Left cardiac atrium (tissue), 4 donors: ENCODE results near the gene NBR1. TPM values are rescaled to one million over a fixed set of nuclear protein-coding genes. Genes with fewer than 3 reads are reported as not detected.
"Not testable (repeated sequence)": the region's sequence is repeated elsewhere in the genome, so short reads cannot be mapped to it uniquely, and the experiment has no call there.

Source experiments
- ATAC-seq, 2 donors: fragments of 200-7000 bp; cut with Tn5 transposase; one replicate each; pipeline ENCODE4 v1.9.1; 2020; ENCODE audit warnings: mild to moderate bottlenecking in 2 of 2, moderate library complexity in 2 of 2
- DNase-seq: peaks from one replicate; pipeline ENCODE4 v3.0.0-alpha.2; 2020
- intact Hi-C, 2 donors: fragments of 100-400 bp; cut with DNase I; formaldehyde crosslinking; loops; one replicate each; pipeline versions ENCODE4 v1.14.1 to v1.15.1; 2022 to 2023
- total RNA-seq, 2 donors: library from RNA; stranded (reverse); fragmentation: NEBNext Ultra II Directional; extraction: Animal tissue kit (Norgen Biotek cat#: 25700); gene quantifications; one replicate each; pipeline ENCODE4 v1.2.1, GENCODE V29; 2021
- donor health status: DM: no; HTN: yes; CAD: no.
- donor health status: DM: no; HTN: yes; CAD: no; lungs with severe emphysema.
- donor health status: DM: yes; HTN: yes; CAD: no.
- donor health status: Dilated cardiomyopathy.

NBR1 gene
- total RNA-seq, 2 donors from 2014 or later, result 71.9 to 87.2 TPM

DNA sequence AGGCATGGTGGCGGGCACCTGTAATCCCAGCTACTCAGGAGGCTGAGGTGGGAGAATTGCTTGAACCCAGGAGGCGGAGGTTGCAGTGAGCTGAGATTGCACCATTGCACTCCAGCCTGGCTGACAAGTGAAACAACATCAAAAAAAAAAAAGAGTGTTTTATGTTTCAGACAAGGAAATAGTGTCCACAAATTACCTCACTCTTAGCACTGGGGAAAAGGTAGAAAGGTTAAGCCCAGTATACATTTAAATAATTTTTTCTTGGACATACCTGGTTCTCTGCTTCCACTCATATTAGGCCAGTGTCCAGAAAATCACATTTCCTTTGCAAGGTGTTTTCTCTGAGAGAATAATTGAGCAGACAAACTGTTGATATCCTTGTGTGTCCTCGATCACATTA lies 32.0 kb downstream of the NBR1 start:
- intact Hi-C loops, ATAC-seq, DNase-seq: not testable (repeated sequence)

DNA sequence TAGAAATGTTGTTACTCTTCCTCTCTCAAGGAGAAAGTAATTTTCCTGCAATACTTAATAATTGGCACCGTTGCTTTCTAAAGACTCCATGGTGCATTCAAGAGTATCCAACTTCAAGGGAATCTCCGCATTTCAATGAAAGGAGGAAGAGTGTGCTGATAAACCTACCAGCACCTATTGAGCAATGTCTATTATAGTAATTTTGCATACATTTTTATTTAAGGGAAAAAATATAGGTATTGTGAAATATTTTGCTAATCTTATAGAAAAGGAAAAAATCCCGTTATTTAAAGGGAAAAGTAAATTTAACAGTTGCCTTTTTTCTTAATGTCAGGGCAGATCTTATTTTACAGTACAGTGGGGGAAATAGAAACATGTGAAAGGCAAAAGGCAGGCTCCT lies 39.6 kb downstream of the NBR1 start:
- DNase-seq (no peak), ATAC-seq (no peak)
- intact Hi-C loops, result no loop called here

DNA sequence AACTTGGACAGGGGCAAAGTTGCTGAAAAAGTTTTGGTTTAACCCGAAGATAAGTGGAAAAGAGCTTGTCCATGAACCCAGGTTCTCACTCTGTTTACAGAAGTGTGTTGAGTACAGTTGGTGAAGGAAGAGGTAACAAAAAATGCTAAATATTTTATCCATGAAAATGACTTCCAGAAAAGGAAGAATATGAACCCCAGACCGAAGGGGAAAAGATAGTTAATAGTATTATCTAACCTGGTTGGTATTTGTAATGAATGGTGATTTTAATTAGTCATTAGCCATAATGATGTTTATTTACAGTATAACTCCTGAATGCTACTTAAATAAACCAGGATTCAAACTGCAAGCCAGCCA lies 40.1 kb downstream of the NBR1 start:
- intact Hi-C loops, result no loop called here
- no peak for DNase-seq
- no peak for ATAC-seq

DNA sequence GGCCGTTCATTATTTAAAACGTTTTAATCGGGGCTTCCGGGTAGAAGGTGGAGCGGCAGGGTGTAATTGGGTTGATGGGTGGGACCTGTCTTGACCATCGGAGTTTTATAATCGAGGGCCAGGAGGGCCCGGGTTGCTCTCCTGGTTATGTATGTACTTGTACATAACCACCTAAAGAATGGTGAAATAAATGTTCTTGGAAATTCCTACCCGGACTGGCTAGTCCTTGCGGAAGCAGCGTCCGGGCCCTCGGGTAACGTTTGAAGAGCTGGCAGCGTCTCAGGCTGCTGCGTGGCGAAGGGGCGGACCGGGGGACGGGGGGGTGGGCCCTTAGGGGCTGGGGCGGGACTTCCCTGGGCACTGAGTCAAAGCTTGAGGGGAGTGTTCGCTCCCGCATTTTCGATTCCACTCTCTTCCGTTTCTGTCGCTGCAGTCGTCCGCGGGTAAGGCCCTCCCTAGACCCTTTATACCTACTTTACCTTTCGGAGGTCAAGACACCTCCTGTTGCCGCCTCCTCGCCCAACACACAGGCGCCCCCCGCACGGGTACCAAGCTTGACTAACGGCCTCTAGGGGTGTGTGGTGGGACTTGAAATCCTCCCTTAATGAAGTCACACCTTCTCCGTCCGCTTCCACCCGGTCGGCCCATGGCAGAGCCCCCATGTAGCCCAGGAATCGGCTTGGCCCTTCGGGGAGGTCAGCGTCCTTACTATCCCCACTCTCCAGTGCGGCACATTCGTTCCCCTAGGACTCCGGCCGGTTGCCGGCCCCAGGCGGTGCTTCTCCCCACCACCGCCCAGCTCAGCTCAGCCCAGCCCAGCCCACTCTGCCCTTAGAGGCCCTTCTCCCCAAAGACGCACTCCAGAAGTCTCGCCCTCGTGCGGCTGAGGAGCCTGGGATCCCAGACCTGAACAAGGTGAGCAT lies 40.7 kb downstream of the NBR1 start, which contains the start of gene TMEM106A:
Gene TMEM106A (plus strand): TSS at position 396 of the 923 bp plus-strand sequence. CDS start 1,167 bp downstream, outside the sequence.
- ATAC-seq (peak; percentile 93 to 97), DNase-seq (peak; percentile 87)
- intact Hi-C loops, result no loop called here

DNA sequence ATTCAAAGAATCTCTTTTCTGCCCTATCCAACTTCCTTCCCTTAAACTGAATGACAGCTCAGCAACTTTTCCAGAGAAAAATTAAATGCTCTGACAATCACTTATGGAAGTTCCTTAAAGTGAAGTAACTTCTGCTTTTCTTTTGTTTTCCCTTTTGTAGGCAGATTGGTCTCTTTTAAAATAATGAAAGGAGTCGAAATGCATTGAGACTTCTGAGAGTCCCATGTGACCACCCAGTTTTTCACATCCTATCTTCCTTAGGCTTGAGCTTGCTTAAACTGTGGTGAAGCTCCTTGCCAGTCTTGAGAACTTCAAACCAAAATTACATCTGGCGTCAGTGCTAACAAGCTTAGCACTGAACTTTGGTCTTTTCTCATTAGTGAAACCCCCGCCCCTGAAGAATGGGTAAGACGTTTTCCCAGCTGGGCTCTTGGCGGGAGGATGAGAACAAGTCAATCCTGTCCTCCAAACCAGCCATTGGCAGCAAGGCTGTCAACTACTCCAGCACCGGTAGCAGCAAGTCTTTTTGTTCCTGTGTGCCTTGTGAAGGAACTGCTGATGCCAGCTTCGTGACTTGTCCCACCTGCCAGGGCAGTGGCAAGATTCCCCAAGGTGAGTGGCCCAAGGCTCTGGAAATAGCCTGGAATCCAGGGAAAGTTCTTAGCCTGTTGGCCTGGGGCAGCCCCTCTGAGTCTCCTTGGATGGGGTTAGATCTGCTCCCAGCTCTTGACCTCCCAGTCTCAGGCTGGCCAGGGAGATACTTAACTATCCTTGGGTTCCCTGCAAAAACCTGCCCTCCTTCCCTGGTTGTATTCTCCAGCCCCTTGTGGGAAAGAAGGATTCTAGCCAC lies 41.9 kb downstream of the NBR1 start:
- intact Hi-C loops, result no loop called here
- DNase-seq, result no peak

DNA sequence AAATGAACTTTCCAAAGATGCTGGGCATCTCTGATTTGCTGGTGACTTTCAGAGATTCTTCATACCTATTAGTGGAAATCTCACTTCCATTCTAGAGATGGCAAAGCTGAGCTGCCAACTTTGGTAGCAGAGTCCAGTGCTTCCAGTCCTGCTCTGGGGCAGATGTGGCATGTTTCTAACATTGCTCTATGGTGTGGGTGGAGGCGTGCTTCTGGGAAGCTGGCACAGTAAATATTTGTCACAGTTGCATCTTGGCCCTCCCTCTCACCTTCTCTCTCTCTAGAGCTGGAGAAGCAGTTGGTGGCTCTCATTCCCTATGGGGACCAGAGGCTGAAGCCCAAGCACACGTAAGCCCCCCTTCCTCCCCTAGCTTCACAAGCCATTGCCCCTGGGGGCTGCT lies 42.5 kb downstream of the NBR1 start:
- intact Hi-C loops, result no loop called here
- DNase-seq, result no peak
- ATAC-seq, result no peak

More for the DNA sequence above, 41.9 kb downstream of the NBR1 start:
- no peak for ATAC-seq

DNA sequence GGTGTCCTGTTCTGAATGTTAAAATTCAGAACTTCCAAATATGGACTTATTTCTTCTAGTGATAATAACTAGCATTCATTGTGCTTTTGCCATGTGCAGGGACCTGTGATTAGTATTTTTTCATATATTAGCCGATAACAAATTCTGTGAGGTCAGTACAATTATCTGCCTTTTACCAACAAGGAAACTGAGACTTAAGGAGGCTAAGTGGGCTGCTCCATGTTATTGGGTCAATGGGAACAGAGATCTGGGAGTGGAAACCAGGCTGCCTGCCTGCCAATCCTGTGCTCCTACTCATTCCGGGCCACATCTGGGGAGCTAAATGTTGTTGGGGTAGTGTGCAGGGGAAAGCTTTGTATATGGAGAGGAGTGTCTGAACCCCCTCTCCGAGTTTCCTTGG lies 44.3 kb downstream of the NBR1 start:
- intact Hi-C loops, result no loop called here
- ATAC-seq (no peak), DNase-seq (no peak)

DNA sequence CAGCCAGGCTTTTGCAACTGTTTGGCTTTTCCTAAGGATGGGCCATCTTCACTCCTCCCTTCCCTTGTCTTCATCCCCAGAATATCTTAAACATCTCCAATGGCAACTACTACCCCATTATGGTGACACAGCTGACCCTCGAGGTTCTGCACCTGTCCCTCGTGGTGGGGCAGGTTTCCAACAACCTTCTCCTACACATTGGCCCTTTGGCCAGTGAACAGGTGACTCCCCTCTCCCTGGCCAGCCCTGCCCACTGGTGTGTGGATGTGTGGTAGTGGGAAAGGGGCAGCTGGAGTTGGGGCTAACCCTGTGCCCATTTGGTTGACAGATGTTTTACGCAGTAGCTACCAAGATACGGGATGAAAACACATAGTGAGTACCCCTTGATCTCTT lies 45.4 kb downstream of the NBR1 start:
- DNase-seq, result no peak
- intact Hi-C loops, result no loop called here
- no peak for ATAC-seq

DNA sequence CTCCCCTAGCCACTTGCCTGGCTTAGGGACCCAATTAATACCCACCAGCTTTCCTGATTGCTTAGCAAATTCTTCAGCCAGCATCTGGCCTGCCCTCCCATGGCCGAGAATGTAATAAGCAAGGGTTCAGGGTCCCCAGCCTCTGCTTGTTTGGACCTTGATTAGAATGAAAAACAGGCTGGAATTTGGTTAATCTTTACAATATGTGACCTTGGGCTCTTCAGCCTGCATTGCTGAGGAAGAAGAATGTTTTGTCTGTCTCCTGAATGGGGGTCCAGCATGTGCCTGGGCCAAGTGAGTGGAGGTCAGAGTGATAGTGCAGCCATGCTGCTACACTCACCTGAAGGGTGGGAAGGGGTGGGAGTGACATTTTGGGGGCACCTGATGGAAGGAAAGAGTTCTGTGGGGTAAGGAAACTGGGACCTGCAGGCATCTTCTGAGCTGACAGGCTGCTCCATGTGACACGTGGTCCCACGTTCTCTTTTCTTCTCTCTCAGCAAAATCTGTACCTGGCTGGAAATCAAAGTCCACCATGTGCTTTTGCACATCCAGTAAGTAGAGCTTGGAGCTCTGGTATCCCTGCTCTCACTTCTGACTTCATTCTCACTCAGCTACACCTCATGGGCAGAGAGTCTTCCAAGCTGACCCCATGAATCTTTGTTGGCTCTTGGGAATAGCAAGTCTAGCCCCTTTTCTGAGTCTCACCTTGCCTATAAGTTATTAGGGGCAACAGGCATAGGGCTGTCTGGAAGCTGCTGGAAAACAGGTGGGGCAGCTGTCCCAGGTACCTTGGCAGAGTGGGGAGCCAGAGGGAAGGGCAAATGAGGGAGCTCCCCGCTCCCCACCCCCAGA lies 46.0 kb downstream of the NBR1 start:
- DNase-seq (no peak), ATAC-seq (no peak)
- intact Hi-C loops, result no loop called here

DNA sequence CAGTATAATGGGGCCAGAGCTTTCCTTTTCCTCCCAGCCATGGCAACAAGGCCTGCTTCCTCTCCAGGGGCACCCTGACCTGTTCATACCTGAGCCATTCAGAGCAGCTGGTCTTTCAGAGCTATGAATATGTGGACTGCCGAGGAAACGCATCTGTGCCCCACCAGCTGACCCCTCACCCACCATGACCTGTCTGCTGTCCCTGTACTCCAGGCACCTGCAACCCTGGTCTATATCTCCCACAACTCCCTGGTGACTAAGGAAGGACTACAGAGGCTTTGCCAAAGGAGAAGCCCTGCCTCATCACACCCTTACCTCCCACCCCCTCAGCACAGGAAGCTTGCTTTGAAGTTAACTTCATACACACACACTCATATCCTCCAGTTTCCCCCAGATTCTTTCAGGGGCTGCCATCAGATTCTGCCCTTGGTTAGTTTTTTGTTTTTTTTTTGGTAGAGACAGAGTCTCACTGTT lies 46.6 kb downstream of the NBR1 start:
- intact Hi-C loops, result no loop called here
- DNase-seq (no peak), ATAC-seq (no peak)

DNA sequence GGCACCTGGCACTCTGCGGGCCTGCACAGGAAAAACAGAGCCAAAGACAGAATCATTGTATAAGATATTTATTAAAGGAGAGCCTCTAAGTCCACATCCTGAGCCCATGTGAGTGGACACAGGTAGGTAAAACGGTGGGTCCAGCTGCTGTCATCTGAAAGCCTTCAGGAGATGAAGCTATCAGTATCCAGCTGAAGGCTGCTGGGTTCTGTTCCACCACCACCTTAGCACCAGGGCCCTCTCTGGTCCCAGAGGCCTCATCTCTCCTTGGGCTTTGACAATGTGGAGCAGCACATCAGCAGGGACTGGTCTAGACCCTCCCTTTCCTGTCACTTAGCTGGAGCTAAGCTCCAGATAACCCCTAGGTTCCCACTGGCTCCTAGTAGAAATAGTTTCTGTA lies 48.0 kb downstream of the NBR1 start:
- ATAC-seq (no peak), DNase-seq (no peak)
- intact Hi-C loops, result no loop called here

DNA sequence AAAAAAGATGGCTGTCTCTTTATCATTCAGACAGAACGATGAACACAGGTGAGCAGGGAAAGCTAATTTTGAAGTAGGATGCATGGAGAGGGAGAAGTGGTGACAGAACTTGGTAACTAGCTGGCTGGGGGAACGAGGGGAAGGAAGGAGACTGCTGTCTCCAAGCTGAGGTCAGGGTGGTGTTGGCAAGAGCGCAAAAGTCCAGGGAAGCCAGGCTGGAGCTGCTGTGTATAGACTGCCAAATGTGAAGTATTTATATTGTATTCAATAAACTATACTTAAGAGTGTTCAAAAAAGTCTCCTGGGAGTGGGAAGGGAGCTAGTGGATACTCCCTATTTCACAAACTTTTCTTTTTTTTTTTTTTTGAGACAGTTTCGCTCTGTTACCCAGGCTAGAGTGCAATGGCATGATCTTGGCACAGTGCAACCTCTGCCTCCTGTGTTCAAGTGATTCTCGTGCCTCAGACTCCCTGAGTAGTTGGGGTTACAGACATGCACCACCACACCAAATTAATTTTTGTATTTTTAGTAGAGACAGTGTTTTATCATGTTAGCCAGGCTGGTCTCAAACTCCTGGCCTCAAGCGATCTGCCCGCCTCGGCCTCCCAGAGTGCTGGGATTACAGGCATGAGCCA lies 48.8 kb downstream of the NBR1 start:
- ATAC-seq, result no peak
- DNase-seq, result no peak
- intact Hi-C loops, result no loop called here

DNA sequence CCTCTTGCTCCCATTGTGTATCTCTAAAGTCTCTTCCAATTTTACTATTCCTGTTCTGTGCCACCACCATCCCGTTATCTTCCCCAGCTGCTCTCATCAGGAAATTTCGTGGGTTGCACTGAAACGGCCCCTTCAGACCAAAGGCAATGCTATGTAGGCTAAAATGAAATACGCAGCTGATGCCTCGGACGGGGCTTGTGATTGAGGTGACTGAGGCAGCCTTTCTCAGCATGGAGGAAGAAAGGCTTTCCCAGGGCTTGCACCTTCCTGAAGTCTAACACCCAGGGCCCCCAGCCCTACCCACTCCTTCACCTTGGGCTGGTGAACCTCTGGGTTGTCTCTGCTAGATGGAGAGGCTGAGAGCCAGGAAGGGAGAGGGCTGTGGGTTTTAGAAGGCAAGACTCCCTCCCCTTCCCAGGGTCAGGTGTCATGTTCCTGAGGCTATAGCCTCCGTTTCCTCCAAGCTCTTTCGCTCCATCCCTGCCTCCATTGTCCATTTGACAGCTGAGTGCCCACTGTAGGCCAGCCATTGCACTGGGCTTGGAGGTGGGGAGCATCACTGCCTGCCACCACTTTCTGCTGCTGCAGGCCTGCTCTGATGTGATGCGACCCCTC lies 49.6 kb downstream of the NBR1 start:
- ATAC-seq (no peak), DNase-seq (no peak)
- intact Hi-C loops, result no loop called here

DNA sequence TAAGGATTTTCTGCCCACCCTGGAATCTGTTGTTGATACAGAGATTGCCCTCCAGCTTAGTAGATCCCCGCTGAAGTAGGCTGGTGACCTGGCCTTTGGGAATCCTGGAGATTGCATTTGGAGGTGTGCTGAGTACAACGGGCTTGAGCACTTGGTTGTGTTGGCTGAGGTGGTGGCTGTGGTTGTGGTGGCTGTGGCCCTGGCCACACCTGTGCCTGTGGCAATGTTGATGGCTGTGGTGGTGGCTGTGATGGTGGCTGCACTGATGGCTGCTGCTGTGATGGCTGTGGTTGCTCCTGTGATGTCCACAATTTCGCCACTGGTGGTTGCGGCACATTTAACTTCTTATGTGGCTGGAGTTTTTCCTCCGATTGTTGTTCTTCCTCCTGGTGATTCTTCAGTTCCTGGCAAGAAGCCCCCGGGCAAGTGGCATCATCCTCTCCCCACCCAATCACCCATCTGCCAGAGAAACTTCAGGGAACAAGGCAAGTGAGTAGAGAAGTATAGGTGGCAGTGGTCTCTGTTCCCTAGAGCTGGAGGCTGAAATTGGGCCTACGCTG lies 53.2 kb downstream of the NBR1 start:
- ATAC-seq (no peak), DNase-seq (no peak)
- intact Hi-C loops, result no loop called here

DNA sequence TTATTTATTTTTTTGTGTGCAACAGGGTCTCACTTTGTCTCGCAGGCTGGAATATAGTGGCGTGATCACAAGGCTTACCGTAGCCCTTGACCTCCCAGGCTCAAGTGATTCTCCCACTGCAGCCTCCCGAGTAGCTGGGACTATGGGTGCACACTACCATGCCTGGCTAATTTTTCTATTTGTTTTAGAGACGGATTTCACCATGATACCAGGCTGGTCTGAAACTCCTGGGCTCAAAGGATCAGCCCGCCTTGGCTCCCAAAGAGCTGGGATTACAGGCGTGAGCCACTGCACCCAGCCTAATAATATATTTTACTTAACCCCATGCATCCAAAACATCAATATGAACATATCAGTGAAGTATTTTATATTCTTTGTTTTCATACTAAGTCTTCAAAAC lies 55.4 kb downstream of the NBR1 start:
- DNase-seq (no peak), ATAC-seq (no peak)
- intact Hi-C loops, result no loop called here

DNA sequence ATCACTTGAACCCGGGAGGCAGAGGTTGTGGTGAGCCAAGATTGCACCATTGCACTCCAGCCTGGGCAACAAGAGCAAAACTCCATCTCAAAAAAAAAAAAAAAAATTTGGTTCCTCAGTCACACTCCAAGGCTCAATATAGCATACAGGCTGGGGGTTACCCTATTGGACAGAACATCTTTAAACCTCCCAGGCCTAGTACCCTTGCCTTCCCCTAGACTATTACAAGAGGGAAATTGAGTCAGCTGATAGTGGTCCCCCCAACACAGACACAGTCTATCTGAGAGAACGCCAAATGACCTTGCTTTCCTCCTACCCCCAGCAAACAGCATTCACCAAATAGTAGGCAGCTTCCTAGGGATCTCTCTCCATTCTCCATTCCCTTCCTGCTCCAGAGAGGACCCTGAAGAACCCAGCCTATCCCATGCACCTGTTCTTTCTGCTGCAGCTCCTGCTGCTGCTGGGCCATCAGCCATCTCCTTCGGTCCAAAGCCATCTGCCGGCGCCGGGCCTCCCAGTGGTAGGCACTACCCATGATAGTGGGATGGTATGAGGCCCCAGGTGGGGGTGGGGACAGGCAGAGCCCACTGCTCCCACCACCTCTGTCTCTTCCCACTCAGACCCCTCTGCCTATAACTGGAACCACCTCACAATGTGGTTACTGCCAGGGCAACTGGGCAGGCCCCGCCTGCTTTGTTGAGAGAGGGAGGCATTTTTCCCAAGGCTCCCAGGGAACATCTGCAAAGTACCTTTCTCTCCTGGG lies 57.2 kb downstream of the NBR1 start, which contains the start of gene CCDC200:
Gene CCDC200 (minus strand): TSS at position 604 of the 763 bp plus-strand sequence. CDS start 69 bp downstream, at position 535.
- intact Hi-C loops, DNase-seq: not testable (repeated sequence)
- peak in 1 of 2 donors; percentile 44 for ATAC-seq
